SK-N-SH treated with all-trans-retinoic acid at 6 μM for 48 hours (cell line): ENCODE measurements around the gene HNRNPA3.

Source experiments
- ATAC-seq: fragments of 200-7000 bp; cut with Tn5 transposase; 3 replicates; pipeline ENCODE4 v1.9.1; 2020; ENCODE audit warnings: mild to moderate bottlenecking, moderate library complexity
- ARNTL ChIP-seq: fragments of 450-650 bp; formaldehyde crosslinking; IDR thresholded peaks from 2 replicates; pipeline ENCODE4 v1.5.0; 2020; ENCODE audit warnings: low read depth, mild to moderate bottlenecking, moderate library complexity, borderline replicate concordance
- BACH2 ChIP-seq: fragments of 250-450 bp; sonication (Bioruptor Pico); IDR thresholded peaks from 2 replicates; pipeline ENCODE4 v1.9.0; 2021; ENCODE audit warnings: mild to moderate bottlenecking, borderline replicate concordance
- CREB5 ChIP-seq: fragments of 250-450 bp; sonication (Bioruptor Pico); IDR thresholded peaks from 2 replicates; pipeline ENCODE4 v1.5.1; 2020; ENCODE audit warnings: low read depth, mild to moderate bottlenecking, moderate library complexity
- CSDC2 ChIP-seq: fragments of 250-450 bp; sonication (Bioruptor Pico); IDR thresholded peaks from 2 replicates; pipeline ENCODE4 v1.5.0; 2020; ENCODE audit warnings: mild to moderate bottlenecking, moderate library complexity
- GLIS3 ChIP-seq: fragments of 250-450 bp; sonication (Bioruptor Pico); IDR thresholded peaks from 2 replicates; pipeline ENCODE4 v1.5.0; 2020; ENCODE audit warnings: mild to moderate bottlenecking, moderate library complexity
- ISL1 ChIP-seq: fragments of 250-450 bp; sonication (Bioruptor Pico); IDR thresholded peaks from 2 replicates; pipeline ENCODE4 v2.1.2; 2022; ENCODE audit warnings: mild to moderate bottlenecking, moderate library complexity
- OSR1 ChIP-seq: fragments of 250-450 bp; sonication (Bioruptor Pico); IDR thresholded peaks from 2 replicates; pipeline ENCODE4 v1.8.0; 2022; ENCODE audit warnings: moderate library complexity, mild to moderate bottlenecking, inconsistent platforms
- RARB ChIP-seq: fragments of 250-450 bp; sonication (Bioruptor Pico); IDR thresholded peaks from 2 replicates; pipeline ENCODE4 v1.8.0; 2021; ENCODE audit warnings: mild to moderate bottlenecking, moderate library complexity
- SNAI2 ChIP-seq: fragments of 250-450 bp; sonication (Bioruptor Pico); IDR thresholded peaks from 2 replicates; pipeline ENCODE4 v1.5.0; 2020; ENCODE audit warnings: mild to moderate bottlenecking, moderate library complexity
- TOX ChIP-seq: fragments of 250-450 bp; sonication (Bioruptor Pico); IDR thresholded peaks from 2 replicates; pipeline ENCODE4 v1.8.0; 2021; ENCODE audit warnings: mild to moderate bottlenecking, moderate library complexity, borderline replicate concordance
- ZC3H10 ChIP-seq: fragments of 250-450 bp; sonication (Bioruptor Pico); IDR thresholded peaks from 2 replicates; pipeline ENCODE4 v1.5.1; 2021; ENCODE audit warnings: mild to moderate bottlenecking, moderate library complexity
- ZFP3 ChIP-seq: fragments of 250-450 bp; sonication (Bioruptor Pico); IDR thresholded peaks from 2 replicates; pipeline ENCODE4 v1.5.0; 2020; ENCODE audit warnings: mild to moderate bottlenecking, moderate library complexity
- ZFP30 ChIP-seq: fragments of 450-650 bp; formaldehyde crosslinking; IDR thresholded peaks from 2 replicates; pipeline ENCODE4 v1.5.0; 2022; ENCODE audit warnings: mild to moderate bottlenecking, moderate library complexity
- ZNF565 ChIP-seq: fragments of 450-650 bp; formaldehyde crosslinking; conservative IDR thresholded peaks from 2 replicates; pipeline ENCODE4 v1.5.0; 2020; ENCODE audit warnings: low read depth, mild to moderate bottlenecking, moderate library complexity
- ZNF70 ChIP-seq: fragments of 450-650 bp; formaldehyde crosslinking; IDR thresholded peaks from 2 replicates; pipeline ENCODE4 v1.5.0; 2020; ENCODE audit warnings: mild to moderate bottlenecking, moderate library complexity
- ZNF8 ChIP-seq: fragments of 450-650 bp; formaldehyde crosslinking; IDR thresholded peaks from 2 replicates; pipeline ENCODE4 v1.5.0; 2020; ENCODE audit warnings: mild to moderate bottlenecking, moderate library complexity
- TF ChIP-seq, protein P1 (sequence below): fragments of 250-450 bp; sonication (Bioruptor Pico); IDR thresholded peaks from 2 replicates; pipeline ENCODE4 v1.8.0; 2020; ENCODE audit warnings: mild to moderate bottlenecking, moderate library complexity, borderline replicate concordance
- TF ChIP-seq, protein P2 (sequence below): fragments of 250-450 bp; sonication (Bioruptor Pico); IDR thresholded peaks from 2 replicates; pipeline ENCODE4 v1.8.0; 2021; ENCODE audit warnings: low read depth, mild to moderate bottlenecking, moderate library complexity, borderline replicate concordance
- TF ChIP-seq, protein P3 (sequence below): fragments of 250-450 bp; sonication (Bioruptor Pico); IDR thresholded peaks from 2 replicates; pipeline ENCODE4 v1.5.1; 2021; ENCODE audit warnings: mild to moderate bottlenecking, moderate library complexity
- TF ChIP-seq, protein P4 (sequence below): fragments of 250-450 bp; sonication (Bioruptor Pico); IDR thresholded peaks from 2 replicates; pipeline ENCODE4 v1.5.0; 2020; ENCODE audit warnings: mild to moderate bottlenecking, moderate library complexity

The HNRNPA3 gene

GRCh38 chr2:177256026-177256425 is 43.4 kb downstream of the HNRNPA3 start:
- no peak for ATAC-seq
- TF ChIP-seq ZNF565 (CRISPR knock-in tag): no peak
- TF ChIP-seq, protein P1, sequence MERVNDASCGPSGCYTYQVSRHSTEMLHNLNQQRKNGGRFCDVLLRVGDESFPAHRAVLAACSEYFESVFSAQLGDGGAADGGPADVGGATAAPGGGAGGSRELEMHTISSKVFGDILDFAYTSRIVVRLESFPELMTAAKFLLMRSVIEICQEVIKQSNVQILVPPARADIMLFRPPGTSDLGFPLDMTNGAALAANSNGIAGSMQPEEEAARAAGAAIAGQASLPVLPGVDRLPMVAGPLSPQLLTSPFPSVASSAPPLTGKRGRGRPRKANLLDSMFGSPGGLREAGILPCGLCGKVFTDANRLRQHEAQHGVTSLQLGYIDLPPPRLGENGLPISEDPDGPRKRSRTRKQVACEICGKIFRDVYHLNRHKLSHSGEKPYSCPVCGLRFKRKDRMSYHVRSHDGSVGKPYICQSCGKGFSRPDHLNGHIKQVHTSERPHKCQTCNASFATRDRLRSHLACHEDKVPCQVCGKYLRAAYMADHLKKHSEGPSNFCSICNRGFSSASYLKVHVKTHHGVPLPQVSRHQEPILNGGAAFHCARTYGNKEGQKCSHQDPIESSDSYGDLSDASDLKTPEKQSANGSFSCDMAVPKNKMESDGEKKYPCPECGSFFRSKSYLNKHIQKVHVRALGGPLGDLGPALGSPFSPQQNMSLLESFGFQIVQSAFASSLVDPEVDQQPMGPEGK (CRISPR knock-in tag): no peak
- TF ChIP-seq, protein P2, sequence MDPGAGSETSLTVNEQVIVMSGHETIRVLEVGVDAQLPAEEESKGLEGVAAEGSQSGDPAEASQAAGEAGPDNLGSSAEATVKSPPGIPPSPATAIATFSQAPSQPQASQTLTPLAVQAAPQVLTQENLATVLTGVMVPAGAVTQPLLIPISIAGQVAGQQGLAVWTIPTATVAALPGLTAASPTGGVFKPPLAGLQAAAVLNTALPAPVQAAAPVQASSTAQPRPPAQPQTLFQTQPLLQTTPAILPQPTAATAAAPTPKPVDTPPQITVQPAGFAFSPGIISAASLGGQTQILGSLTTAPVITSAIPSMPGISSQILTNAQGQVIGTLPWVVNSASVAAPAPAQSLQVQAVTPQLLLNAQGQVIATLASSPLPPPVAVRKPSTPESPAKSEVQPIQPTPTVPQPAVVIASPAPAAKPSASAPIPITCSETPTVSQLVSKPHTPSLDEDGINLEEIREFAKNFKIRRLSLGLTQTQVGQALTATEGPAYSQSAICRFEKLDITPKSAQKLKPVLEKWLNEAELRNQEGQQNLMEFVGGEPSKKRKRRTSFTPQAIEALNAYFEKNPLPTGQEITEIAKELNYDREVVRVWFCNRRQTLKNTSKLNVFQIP (CRISPR knock-in tag): no peak
- no peak for TF ChIP-seq OSR1
- TF ChIP-seq, protein P3, sequence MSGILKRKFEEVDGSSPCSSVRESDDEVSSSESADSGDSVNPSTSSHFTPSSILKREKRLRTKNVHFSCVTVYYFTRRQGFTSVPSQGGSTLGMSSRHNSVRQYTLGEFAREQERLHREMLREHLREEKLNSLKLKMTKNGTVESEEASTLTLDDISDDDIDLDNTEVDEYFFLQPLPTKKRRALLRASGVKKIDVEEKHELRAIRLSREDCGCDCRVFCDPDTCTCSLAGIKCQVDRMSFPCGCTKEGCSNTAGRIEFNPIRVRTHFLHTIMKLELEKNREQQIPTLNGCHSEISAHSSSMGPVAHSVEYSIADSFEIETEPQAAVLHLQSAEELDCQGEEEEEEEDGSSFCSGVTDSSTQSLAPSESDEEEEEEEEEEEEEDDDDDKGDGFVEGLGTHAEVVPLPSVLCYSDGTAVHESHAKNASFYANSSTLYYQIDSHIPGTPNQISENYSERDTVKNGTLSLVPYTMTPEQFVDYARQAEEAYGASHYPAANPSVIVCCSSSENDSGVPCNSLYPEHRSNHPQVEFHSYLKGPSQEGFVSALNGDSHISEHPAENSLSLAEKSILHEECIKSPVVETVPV (CRISPR knock-in tag): no peak
- no peak for TF ChIP-seq GLIS3 (CRISPR knock-in tag)
- TF ChIP-seq RARB (CRISPR knock-in tag): no peak
- TF ChIP-seq ZC3H10 (CRISPR knock-in tag): no peak
- TF ChIP-seq, protein P4, sequence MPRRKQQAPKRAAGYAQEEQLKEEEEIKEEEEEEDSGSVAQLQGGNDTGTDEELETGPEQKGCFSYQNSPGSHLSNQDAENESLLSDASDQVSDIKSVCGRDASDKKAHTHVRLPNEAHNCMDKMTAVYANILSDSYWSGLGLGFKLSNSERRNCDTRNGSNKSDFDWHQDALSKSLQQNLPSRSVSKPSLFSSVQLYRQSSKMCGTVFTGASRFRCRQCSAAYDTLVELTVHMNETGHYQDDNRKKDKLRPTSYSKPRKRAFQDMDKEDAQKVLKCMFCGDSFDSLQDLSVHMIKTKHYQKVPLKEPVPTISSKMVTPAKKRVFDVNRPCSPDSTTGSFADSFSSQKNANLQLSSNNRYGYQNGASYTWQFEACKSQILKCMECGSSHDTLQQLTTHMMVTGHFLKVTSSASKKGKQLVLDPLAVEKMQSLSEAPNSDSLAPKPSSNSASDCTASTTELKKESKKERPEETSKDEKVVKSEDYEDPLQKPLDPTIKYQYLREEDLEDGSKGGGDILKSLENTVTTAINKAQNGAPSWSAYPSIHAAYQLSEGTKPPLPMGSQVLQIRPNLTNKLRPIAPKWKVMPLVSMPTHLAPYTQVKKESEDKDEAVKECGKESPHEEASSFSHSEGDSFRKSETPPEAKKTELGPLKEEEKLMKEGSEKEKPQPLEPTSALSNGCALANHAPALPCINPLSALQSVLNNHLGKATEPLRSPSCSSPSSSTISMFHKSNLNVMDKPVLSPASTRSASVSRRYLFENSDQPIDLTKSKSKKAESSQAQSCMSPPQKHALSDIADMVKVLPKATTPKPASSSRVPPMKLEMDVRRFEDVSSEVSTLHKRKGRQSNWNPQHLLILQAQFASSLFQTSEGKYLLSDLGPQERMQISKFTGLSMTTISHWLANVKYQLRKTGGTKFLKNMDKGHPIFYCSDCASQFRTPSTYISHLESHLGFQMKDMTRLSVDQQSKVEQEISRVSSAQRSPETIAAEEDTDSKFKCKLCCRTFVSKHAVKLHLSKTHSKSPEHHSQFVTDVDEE (CRISPR knock-in tag): no peak
- no peak for TF ChIP-seq ARNTL (CRISPR knock-in tag)
- TF ChIP-seq ZFP30 (CRISPR knock-in tag): no peak
- TF ChIP-seq ZFP3 (CRISPR knock-in tag): no peak
- TF ChIP-seq BACH2: no peak
- no peak for TF ChIP-seq CSDC2 (CRISPR knock-in tag)
- no peak for TF ChIP-seq ISL1
- TF ChIP-seq ZNF8 (CRISPR knock-in tag): no peak
- no peak for TF ChIP-seq ZNF70 (CRISPR knock-in tag)

GRCh38 chr2:177256695-177257094 is 44.1 kb downstream of the HNRNPA3 start:
- no peak for ATAC-seq
- TF ChIP-seq ZNF8 (CRISPR knock-in tag) (no peak), TOX (CRISPR knock-in tag) (no peak), ZC3H10 (CRISPR knock-in tag) (no peak), SNAI2 (no peak), GLIS3 (CRISPR knock-in tag) (no peak), CSDC2 (CRISPR knock-in tag) (no peak), ZNF70 (CRISPR knock-in tag) (no peak), ZFP30 (CRISPR knock-in tag) (no peak), OSR1 (no peak), ZNF565 (CRISPR knock-in tag) (no peak), CREB5 (CRISPR knock-in tag) (no peak)
- TF ChIP-seq, protein P1 (CRISPR knock-in tag): no peak
- TF ChIP-seq, all 23 proteins: peak for 0
